ENCODE results near the gene UNC13A. TPM values are rescaled to one million over a fixed set of nuclear protein-coding genes. Genes with fewer than 3 reads are reported as not detected.

Gene UNC13A
- total RNA-seq, 4 donors from 2014 or later = 0.38 to 0.83 (median 0.62) TPM

DNA sequence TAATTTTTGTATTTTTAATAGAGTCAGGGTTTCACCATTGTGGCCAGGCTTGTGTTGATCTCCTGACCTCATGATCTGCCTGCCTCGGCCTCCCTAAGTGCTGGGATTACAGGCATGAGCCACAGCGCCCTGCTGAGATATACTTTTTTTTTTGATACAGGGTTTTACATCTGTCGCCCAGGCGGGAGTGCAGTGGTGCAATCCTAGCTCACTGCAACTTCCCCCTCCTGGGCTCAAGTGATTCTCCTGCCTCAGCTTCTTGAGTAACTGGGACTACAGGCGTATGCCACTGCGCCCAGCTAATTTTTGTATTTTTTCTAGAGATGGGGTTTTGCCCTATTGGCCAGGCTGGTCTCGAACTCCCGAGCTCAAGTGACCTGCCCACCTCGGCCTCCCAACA, 130.7 kb downstream of the UNC13A start:
- Histone ChIP-seq H3K4me1 (peaks cover 0 to 18% (median 0%) of the 10 kb centered on the region in 4 donors), H3K27me3 (no peaks in the 10 kb centered on the region), H3K36me3 (peaks cover 0 to 43% (median 0%) of the 10 kb centered on the region in 3 donors), H3K27ac (no peak overlapping the region), H3K9me3 (no peaks in the 10 kb centered on the region), H3K4me3 (no peak overlapping the region)
- no peak for DNase-seq
- TF ChIP-seq POLR2A (IDR thresholded peaks at IDR 0.05) = no peak
- TF ChIP-seq, protein P1, sequence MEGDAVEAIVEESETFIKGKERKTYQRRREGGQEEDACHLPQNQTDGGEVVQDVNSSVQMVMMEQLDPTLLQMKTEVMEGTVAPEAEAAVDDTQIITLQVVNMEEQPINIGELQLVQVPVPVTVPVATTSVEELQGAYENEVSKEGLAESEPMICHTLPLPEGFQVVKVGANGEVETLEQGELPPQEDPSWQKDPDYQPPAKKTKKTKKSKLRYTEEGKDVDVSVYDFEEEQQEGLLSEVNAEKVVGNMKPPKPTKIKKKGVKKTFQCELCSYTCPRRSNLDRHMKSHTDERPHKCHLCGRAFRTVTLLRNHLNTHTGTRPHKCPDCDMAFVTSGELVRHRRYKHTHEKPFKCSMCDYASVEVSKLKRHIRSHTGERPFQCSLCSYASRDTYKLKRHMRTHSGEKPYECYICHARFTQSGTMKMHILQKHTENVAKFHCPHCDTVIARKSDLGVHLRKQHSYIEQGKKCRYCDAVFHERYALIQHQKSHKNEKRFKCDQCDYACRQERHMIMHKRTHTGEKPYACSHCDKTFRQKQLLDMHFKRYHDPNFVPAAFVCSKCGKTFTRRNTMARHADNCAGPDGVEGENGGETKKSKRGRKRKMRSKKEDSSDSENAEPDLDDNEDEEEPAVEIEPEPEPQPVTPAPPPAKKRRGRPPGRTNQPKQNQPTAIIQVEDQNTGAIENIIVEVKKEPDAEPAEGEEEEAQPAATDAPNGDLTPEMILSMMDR (IDR thresholded peaks at IDR 0.05) = no peak

DNA sequence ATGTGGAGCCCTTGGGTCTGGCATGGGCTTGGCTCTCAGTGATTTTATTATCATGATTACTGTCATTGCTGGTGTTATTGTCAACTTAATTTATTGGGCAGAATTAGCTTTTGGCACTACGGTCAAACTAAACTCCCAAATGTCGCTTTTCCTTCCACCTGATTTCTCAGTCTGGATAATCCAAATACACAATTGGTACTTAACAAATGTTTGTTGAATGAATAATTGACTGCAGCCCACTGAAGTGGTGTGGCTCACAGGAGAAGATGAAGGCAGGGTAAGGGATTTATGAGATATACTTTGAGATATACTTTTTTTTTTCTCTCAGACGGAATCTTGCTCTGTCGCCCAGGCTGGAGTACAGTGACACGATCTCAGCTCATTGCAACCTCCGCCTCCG, 131.2 kb downstream of the UNC13A start:
- peak overlapping the region in 3 of 4 donors; percentile 76 to 95 (median 81) for H3K4me3 ChIP-seq
- no peaks in the 10 kb centered on the region for H3K27me3 ChIP-seq
- no peaks in the 10 kb centered on the region for H3K9me3 ChIP-seq
- peaks cover 0 to 18% (median 0%) of the 10 kb centered on the region in 4 donors for H3K4me1 ChIP-seq
- peak overlapping the region in 3 of 4 donors; percentile 81 to 89 (median 86) for H3K27ac ChIP-seq
- TF ChIP-seq, protein P1 (IDR thresholded peaks at IDR 0.05) = no peak
- no peak for TF ChIP-seq POLR2A (IDR thresholded peaks at IDR 0.05)
- no peak for DNase-seq
- peaks cover 0 to 38% (median 0%) of the 10 kb centered on the region in 3 donors for H3K36me3 ChIP-seq

DNA sequence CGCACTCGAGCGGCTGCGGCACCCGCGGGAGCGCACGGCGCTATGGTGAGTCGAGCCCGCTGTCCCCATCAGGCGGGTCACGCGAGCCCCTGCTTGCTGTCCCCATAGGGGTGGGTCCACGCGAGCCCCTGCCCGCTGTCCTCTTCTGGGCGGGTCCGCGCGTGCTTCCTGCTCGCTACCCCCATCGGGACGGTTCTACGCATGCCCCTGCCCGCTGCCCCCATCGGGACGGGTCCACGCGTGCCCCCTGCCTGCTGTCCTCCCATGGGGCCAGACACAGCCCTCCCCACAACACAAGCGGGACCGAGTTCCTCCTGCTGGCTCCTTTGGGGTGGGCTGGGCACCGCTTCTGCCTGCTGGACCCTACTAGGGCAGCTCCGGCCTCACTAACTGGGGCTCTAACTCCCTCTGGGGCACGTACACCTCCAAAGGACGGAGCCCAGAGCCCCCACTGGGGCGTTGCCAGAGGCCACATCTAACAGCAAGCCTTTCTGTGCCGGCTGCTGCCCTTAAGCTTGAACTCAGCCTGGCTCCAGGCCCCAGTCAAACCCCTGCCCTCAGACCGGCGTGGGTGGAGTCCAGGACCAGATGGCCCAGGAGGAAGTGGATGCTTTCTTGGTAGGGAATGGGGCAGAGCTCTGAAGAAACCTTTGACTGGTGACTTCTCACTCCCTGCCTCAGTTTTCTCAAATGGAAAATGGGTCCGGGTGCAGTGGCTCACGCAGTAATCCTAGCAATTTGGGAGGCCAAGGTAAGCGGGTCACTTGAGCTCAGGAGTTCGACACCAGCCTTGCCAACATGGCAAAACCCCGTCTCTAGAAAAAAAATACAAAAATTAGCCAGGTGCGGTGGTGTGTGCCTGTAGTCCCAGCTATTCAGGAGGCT, 132.0 kb downstream of the UNC13A start:
- peaks cover 0 to 18% (median 0%) of the 10 kb centered on the region in 4 donors for H3K4me1 ChIP-seq
- peak; percentile 55 to 83 (median 78) for DNase-seq
- peaks cover 0 to 30% (median 0%) of the 10 kb centered on the region in 3 donors for H3K36me3 ChIP-seq
- H3K27me3 ChIP-seq = no peaks in the 10 kb centered on the region
- H3K27ac ChIP-seq = peak overlapping the region; percentile 81 to 89 (median 84)
- TF ChIP-seq, protein P1 (IDR thresholded peaks at IDR 0.05) = no peak
- peak; percentile 47 to 48 for TF ChIP-seq POLR2A (IDR thresholded peaks at IDR 0.05)
- H3K9me3 ChIP-seq = no peaks in the 10 kb centered on the region
- H3K4me3 ChIP-seq = peak overlapping the region; percentile 76 to 95 (median 82)

DNA sequence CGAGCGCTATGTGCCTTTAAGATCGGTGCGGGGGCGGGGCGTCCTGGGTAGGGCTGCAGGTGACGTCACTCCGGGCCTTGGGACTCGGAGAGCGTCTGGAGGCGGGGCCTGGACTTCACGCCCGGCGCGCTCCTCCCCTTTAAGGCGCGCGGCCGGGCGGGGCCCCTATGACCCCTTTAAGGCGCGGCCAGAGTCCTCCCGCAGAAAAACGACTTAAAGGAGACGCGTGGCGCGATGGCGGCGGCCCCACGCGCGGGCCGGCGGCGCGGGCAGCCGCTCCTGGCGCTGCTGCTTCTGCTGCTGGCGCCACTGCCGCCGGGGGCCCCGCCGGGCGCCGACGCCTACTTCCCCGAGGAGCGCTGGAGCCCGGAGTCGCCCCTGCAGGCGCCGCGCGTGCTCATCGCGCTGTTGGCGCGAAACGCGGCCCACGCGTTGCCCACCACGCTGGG, 132.7 kb downstream of the UNC13A start, which contains the start of gene COLGALT1:
TSS of gene COLGALT1 (plus strand) at position 170 of the 449 bp plus-strand sequence. CDS start at position 235, 65 bp downstream.
- Histone ChIP-seq H3K27me3 (no peaks in the 10 kb centered on the region), H3K4me1 (peaks cover 0 to 18% (median 0%) of the 10 kb centered on the region in 4 donors), H3K36me3 (peaks cover 0 to 24% (median 0%) of the 10 kb centered on the region in 3 donors), H3K27ac (peak within 1 kb of the TSS; percentile 81 to 89 (median 84)), H3K4me3 (peak within 1 kb of the TSS; percentile 76 to 95 (median 82)), H3K9me3 (no peaks in the 10 kb centered on the region)
- TF ChIP-seq POLR2A (IDR thresholded peaks at IDR 0.05) = peak in 1 of 2 donors; percentile 49
- TF ChIP-seq, protein P1 (IDR thresholded peaks at IDR 0.05) = peak in 1 of 6 experiments; percentile 22
- peak; percentile 99 to 100 (median 100) for DNase-seq

DNA sequence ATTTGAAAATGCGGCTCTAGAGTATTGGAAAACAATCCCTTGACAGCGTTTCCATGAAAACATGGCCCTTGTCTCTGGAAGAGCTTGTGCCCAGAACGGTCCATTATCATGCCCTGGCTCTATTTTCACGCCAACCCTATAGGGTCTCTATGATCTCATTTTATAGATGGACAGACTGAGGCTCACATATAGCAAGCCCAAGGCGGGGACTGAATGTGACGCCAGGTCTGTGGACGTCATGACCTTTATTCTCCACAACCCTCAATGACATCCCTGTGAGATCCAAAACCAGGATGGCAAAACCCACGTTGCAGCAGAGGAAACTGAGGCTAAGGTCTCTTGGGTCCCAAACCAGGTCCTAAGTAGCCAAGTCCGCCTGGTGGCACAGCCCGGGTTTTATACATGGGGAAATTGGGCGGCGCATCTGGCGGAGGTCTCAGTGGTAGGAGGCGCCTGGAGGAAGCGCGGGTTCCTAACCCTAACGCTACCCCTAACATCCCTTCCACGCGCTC, 133.1 kb downstream of the UNC13A start:
- H3K4me3 ChIP-seq = peak overlapping the region; percentile 76 to 95 (median 82)
- H3K9me3 ChIP-seq = no peaks in the 10 kb centered on the region
- H3K27ac ChIP-seq = peak overlapping the region; percentile 21 to 89 (median 84)
- H3K4me1 ChIP-seq = peaks cover 0 to 18% (median 0%) of the 10 kb centered on the region in 4 donors
- no peak for TF ChIP-seq POLR2A (IDR thresholded peaks at IDR 0.05)
- TF ChIP-seq, protein P1 (IDR thresholded peaks at IDR 0.05) = no peak
- no peaks in the 10 kb centered on the region for H3K27me3 ChIP-seq
- peaks cover 0 to 20% (median 0%) of the 10 kb centered on the region in 3 donors for H3K36me3 ChIP-seq
- no peak for DNase-seq
